GM19438 (cell line): ENCODE data around the gene CLDN22.
"Not testable (repeated sequence)": the region's sequence is repeated elsewhere in the genome, so short reads cannot be mapped to it uniquely, and the experiment has no call there.

Source experiments
- ATAC-seq: cut with Tn5 transposase; IDR thresholded peaks from one replicate; pipeline ENCODE4 v1.9.1; 2021; ENCODE audit warnings: low read depth; ENCODE audit not compliant: unreplicated experiment

CLDN22 gene

DNA sequence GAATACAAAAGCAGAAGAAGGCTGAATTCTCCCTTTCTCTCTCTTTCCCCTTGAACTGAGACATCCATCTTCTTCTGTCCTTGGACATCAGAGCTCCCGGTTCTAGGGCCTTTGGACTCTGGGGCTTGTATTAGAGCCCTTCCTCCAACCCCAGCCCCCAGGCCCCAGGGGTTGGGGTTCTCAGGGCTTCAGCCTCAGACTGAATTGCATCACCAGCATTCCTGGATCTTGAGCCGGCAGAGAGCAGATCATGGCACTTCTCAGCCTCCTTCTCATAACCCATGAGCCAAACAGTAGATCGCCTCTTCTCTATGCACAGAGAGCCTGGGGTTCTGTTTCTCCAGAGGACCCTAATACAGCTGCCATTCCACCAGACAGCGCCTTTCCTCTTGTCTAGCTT is 27.5 kb upstream of the CLDN22 start:
- ATAC-seq = no peak

GRCh38 chr4:183347146-183347545 is 27.1 kb upstream of the CLDN22 start:
- ATAC-seq = no peak

GRCh38 chr4:183345261-183345660 is 25.2 kb upstream of the CLDN22 start:
- ATAC-seq = no peak

DNA sequence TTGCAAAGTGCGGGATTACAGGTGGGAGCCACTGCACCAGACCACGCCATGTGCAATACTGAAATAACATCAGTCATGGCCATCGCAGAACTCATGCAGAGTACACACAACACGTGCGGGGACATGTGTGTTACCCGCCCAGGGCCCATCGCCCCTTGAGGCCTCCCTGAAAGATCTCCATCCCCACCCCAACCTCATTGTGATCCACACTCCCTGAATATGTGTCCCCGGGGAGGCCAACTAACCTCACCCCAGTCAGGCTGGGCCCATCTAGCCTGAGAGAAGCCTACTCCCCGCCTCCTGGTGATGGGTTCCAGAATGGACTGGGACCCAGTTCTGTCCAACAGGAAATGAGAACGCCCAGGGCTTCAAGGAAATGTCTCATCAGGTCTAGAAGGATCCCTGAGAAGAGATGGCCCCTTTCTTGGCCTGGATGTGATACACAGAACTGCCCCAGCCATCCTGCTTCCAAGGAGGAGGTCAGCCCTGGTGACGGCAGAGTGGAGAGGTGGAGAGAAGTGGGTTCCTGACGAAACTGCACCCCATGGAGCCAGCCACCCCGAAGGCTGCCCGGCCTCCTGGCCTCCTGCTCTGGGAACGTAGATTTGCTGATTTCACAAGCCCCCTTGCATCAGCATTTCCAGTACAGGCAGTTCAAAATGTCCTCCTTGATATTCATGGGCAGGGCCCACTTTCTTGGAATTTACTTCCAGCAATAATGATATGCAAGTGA is 24.6 kb upstream of the CLDN22 start:
- ATAC-seq = no peak

DNA sequence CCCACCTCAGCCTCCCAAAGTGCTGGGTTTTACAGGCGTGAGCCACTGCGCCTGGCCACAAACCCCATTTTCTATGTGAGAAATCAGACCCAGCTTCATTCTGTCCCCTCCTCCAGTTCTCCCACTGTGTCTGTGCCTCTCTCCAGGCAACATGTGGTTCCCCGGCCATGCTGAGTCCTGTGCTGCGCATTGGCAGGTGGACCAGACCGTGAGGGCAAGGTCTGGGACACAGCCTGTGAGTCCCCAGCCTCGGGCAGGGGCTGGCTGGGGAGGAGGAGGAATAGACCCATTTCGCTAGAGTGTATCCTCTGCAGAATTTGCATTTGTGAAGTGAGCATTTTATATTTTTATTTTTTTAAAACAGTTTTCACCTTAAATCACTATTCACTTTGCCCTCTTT is 23.7 kb upstream of the CLDN22 start:
- ATAC-seq = no peak

DNA sequence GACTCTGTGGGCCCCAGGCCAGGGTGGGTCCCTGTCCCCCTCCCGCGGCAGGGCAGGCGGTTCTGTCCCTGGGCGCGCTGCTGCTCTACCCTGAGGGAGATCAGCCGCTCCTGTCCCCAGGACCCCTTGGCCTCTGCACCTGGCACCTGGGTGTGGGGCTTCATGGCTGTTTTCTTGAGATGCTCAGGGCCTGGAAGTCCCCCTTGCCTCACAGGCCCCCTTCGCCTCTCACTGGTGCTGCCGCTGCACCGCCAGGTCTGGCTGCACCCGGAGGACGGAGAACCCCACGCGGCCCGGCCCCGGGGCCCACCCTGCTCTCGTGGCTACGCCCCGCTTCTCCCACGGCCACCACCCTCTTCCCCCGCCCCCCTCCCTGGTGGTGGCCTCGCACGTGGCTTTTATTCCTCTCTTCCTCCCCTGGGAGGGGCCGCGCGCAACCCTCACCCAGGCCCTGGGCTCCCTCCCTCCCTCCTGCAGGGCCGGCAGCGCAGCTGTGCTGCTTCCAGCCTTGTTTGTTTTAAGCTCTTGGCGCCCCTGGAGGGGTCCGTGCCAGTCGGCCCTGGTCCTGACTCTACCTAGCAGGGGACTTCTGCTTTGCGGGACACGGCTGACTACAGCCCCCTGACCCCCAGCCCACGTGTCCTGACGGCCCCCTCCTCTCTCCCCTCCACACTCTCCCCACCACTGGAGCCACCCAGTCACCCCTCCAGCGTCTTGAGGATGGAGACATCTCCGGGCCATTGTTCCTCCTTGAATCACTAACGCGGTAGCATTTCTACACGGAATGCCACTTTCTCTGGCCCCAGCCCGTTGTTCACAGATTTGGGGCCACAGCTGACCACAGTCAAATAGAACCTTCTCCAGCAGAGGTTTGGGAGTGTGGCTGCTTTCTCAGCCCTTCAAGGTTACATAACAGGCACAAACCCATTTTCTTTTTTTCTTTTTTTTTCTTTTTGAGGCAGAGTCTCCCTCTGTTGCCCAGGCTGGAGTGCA is 22.8 kb upstream of the CLDN22 start:
- no peak for ATAC-seq

GRCh38 chr4:183337833-183338232 is 17.8 kb upstream of the CLDN22 start:
- no peak for ATAC-seq

- no peak for ATAC-seq
Measured at GRCh38 chr4:183337349-183337748, 17.3 kb upstream of the CLDN22 start.

DNA sequence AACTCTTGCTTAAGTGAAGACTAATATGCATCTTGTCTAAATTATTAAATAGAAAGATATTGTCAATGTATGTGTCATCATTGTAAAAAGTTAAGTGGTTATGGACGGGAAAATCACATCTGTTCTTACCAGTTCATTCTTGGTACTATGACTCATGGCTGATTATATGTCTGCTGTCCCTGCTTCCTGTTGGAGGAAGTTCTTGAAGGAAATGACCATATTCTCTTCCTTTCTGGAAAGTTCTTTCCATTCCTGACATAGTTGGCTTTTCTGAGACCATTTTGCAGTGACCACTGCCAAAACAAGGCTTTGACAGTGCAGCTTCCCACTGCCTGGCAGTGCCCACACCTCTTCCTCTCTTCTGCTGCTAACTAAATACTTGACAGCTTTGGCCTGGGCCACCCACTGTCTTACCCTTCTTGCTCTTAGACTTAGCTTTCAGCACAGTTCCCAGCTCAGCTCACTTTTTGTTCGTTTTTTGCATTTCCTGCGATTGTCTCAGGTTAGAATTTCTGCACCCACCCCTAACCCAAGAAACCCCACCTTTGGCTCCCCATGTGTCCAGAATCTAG is 15.4 kb upstream of the CLDN22 start:
- no peak for ATAC-seq

- ATAC-seq = no peak
Measured at GRCh38 chr4:183333983-183334382, 13.9 kb upstream of the CLDN22 start.

GRCh38 chr4:183333202-183333601 is 13.1 kb upstream of the CLDN22 start:
- no peak for ATAC-seq

- no peak for ATAC-seq
Measured at GRCh38 chr4:183332447-183332846, 12.4 kb upstream of the CLDN22 start.

DNA sequence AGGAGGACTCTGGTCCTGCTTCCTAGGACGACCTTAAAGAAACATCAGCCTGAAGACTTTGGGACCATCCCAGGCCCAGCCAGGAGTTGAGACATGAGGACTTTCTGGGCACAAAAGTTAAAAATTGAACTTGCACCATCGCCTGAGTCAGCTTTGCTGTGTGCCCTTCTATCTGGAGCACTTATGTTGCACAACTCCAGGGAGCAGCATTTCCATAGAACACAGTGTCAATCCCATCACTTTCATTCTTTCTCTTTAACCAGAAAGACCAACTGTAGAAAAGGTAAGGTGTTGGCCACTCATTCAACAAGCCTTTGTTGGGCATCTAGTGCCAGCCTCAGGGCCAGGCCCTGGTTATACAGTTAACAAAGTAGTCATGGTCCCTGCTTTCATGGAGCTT is 10.8 kb upstream of the CLDN22 start:
- ATAC-seq = no peak

- ATAC-seq = no peak
Measured at GRCh38 chr4:183329954-183330742, 10.1 kb upstream of the CLDN22 start.

- ATAC-seq = no peak
Measured at GRCh38 chr4:183329244-183329643, 9.2 kb upstream of the CLDN22 start.

DNA sequence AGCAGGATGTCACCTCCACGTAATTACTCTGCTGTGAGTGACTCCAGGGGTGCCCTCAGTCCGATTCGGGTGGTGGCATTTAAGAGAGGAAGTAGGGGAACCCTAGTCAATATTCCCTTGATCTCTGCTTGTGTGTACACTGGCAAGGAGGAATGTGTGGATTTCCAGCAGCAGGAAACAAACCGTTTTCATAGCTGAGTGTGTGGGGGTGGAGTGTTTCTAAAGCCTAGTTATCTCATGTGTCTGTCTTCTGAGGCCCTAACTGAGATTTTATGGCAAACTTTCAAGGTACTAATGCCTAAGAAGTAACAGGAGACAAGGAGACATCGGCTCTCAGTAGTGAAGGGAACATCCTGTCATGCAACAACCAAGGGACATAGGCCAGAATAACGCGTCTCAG is 8.8 kb upstream of the CLDN22 start:
- no peak for ATAC-seq

DNA sequence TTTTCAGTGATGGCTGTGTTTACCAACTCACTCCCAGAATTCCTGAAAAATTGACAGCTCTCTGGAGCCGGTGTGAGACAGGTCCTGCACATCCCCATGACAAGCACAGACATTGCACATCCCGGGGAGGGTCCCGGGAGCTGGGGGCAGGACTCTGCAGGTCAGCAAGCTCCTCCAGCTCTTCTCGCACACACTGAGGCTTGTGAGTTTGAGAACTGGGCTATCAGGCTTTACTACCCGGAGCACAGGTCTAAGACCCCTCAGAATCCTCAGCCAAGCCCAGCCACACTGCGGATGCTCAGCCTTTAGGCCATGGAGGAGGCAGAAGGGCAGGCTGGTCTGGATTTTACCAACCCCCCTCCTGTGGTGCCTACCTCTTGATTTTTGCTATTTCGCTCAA is 7.8 kb upstream of the CLDN22 start:
- no peak for ATAC-seq

GRCh38 chr4:183326853-183327252 is 6.8 kb upstream of the CLDN22 start:
- ATAC-seq = no peak

DNA sequence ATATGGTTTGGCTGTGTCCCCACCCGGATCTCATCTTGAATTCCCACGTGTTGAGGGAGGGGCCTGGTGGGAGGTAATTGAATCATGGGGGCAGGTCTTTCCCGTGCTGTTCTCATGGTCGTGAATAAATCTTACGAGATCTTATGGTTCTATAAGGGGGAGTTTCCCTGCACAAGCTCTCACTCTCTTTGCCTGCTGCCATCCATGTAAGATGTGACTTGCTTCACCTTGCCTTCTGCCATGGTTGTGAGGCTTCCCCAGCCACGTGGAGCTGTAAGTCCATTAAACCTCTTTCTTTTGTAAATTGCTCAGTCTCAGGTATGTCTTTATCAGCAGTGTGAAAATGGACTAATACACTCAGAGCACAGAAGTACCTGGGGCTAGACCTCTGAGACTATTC is 6.3 kb upstream of the CLDN22 start:
- not testable (repeated sequence) for ATAC-seq

DNA sequence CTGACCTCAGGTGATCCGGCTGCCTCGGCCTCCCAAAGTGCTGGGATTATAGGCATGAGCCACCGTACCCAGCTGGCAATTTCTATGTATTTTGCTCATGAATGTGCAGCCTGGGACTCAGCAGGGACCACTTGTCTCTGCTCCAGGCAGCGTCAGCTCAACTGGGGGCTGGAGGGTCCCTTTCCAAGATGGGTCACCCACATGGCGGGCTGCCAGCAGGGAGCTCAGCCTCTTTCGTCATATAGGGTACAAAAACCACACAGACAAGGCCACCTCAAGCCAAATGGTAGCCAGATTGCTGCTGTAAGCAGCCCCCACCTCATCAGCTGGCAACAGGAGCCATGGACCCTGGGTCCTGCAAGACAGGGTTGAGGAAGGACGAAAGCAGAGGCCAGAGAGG is 4.5 kb upstream of the CLDN22 start:
- ATAC-seq = no peak

GRCh38 chr4:183324056-183324455 is 4.0 kb upstream of the CLDN22 start:
- not testable (repeated sequence) for ATAC-seq
